Measurements from ENCODE around the gene RBM8A.
A peak's percentile ranks its signal among the peaks of the same experiment; 100 is the strongest.

Gene RBM8A

GRCh38 chr1:145927063-145927886, at the start of gene RBM8A:
Gene RBM8A (minus strand): TSS chr1:145927484. CDS start chr1:145927426, 58 bp downstream.
- peak; percentile 99 for DNase-seq (ENCODE audit: low read depth)

- DNase-seq (ENCODE audit: low read depth) = no peak
Measured at GRCh38 chr1:145977016-145977415, 49.7 kb upstream of the RBM8A start.

- DNase-seq (ENCODE audit: low read depth) = no peak
Measured at GRCh38 chr1:145975216-145975615, 47.9 kb upstream of the RBM8A start.

- no peak for DNase-seq (ENCODE audit: low read depth)
Measured at GRCh38 chr1:145974721-145975120, 47.4 kb upstream of the RBM8A start.

GRCh38 chr1:145972580-145972979, 45.3 kb upstream of the RBM8A start:
- peak; percentile 45 for DNase-seq (ENCODE audit: low read depth)

- DNase-seq (ENCODE audit: low read depth) = no peak
Measured at GRCh38 chr1:145967288-145967687, 40.0 kb upstream of the RBM8A start.

- DNase-seq (ENCODE audit: low read depth) = no peak
Measured at GRCh38 chr1:145965119-145965744, 37.9 kb upstream of the RBM8A start.

- peak; percentile 85 for DNase-seq (ENCODE audit: low read depth)
Measured at GRCh38 chr1:145964328-145965118, 37.2 kb upstream of the RBM8A start, which contains the start of the genes ANKRD34A and POLR3GL. Gene ANKRD34A (minus strand): TSS chr1:145964575. CDS start chr1:145961759, 2,816 bp downstream. Gene POLR3GL (plus strand): TSS chr1:145964690. CDS start chr1:145974866, 10,176 bp downstream.

GRCh38 chr1:145963265-145964019, 36.2 kb upstream of the RBM8A start:
- DNase-seq (ENCODE audit: low read depth) = peak; percentile 77

GRCh38 chr1:145962157-145963102, 35.1 kb upstream of the RBM8A start:
- DNase-seq (ENCODE audit: low read depth) = no peak

- DNase-seq (ENCODE audit: low read depth) = no peak
Measured at GRCh38 chr1:145961425-145962156, 34.3 kb upstream of the RBM8A start.

- DNase-seq (ENCODE audit: low read depth) = no peak
Measured at GRCh38 chr1:145961109-145961424, 33.8 kb upstream of the RBM8A start.

- peak; percentile 50 for DNase-seq (ENCODE audit: low read depth)
Measured at GRCh38 chr1:145960468-145961108, 33.3 kb upstream of the RBM8A start.

- no peak for DNase-seq (ENCODE audit: low read depth)
Measured at GRCh38 chr1:145959957-145960467, 32.7 kb upstream of the RBM8A start.

GRCh38 chr1:145959333-145959732, 32.0 kb upstream of the RBM8A start:
- DNase-seq (ENCODE audit: low read depth) = no peak

- no peak for DNase-seq (ENCODE audit: low read depth)
Measured at GRCh38 chr1:145958734-145959133, 31.4 kb upstream of the RBM8A start.

GRCh38 chr1:145957443-145958319, 30.4 kb upstream of the RBM8A start, which contains the start of gene LIX1L:
Gene LIX1L (minus strand): TSS chr1:145958017. CDS start chr1:145957927, 90 bp downstream.
- peak; percentile 95 for DNase-seq (ENCODE audit: low read depth)

All from amniotic epithelial cell (primary cell).